HG03521 (cell line): Measurements from ENCODE around the gene CYP3A7.
"Not testable (repeated sequence)": the region's sequence is repeated elsewhere in the genome, so short reads cannot be mapped to it uniquely, and the experiment has no call there.

Source experiments
- ATAC-seq: cut with Tn5 transposase; IDR thresholded peaks from one replicate; pipeline ENCODE4 v1.9.1; 2021; ENCODE audit warnings: mild to moderate bottlenecking, moderate library complexity; ENCODE audit not compliant: unreplicated experiment

Gene CYP3A7

DNA sequence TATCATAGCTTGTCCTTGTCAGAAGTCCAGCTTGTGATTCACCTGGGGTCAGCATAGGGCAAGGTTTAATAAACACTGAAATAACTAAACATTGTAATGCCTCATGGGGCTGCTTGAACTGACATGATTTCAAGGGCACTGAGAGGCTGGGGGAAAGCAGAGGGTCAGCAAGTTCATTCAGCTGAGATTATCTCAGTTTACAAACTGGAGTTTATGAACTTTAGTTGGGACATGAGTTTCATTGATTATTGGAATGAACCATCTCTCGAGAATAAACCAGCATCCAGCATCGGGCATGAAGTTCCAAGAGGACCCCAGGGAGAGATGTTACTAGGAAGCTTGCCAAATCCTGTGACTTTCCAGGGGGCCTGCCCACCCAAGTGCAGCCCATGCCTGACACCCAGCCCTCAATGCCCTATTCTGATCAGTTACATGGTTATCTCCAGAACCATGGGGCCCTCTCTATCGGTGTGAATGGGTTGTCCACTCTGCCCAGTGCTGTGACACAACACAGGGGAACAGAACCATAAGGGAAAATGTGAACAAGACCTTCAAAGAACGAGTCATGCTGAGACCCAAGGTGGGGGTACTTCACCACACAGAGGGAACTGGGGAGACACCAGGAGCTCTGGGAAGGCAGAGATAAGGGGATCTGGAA is 7.9 kb upstream of the CYP3A7 start:
- no peak for ATAC-seq

DNA sequence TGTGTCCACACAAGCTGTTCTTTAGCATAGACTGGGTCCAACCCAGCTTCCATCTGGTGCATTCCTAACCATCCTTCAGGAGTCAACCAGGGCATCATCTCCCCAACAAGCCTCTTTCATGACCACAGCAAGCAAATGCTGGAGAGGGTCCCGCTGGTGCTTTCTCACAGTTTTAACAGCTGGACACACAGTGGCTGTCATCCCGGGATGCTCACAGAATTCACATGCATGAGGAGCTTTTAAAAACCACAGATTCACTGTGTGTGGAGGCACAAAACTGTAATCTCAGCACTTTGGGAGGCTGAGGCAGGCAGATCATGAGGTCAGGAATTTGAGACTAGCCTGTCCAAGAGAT is 6.4 kb upstream of the CYP3A7 start:
- no peak for ATAC-seq

DNA sequence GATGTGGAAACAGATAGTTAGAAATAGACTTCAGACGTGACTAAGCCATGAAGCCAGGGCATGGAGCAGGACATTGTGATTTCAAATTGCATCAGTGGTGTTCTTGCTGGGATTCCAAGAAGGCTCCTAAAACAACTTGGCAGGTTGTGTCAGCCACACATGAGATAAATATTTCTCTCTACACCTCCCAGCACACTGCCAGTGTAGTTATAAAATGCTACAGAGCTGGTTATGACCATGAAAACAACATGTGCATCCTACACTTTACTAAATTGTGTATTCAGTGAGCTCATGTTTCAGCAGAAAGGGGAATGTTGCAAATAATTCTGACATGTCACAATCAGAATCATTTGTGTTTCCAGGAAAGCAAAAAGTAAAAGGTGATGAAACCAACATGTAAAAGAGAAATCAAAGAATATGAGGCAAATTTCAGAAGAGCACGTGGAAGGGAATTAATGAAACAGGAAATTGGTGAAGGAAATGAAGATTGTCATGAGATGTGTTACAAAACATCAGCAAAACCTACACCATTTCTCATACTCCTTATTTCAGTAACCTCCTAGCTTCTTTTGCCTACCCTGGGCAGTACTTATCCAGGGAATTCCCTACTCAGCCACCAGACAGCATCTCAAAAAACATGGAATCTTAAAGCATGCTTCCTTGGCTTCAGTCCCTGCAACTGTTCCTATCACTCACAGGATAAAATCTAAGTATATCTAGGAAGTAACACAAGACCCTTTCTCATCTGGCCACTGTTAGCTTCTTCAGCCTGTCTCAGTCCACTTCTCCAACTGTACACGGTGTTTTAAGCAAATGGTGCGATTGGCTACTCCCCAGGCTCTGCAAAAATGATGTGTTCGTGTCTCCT is 5.8 kb upstream of the CYP3A7 start:
- no peak for ATAC-seq

DNA sequence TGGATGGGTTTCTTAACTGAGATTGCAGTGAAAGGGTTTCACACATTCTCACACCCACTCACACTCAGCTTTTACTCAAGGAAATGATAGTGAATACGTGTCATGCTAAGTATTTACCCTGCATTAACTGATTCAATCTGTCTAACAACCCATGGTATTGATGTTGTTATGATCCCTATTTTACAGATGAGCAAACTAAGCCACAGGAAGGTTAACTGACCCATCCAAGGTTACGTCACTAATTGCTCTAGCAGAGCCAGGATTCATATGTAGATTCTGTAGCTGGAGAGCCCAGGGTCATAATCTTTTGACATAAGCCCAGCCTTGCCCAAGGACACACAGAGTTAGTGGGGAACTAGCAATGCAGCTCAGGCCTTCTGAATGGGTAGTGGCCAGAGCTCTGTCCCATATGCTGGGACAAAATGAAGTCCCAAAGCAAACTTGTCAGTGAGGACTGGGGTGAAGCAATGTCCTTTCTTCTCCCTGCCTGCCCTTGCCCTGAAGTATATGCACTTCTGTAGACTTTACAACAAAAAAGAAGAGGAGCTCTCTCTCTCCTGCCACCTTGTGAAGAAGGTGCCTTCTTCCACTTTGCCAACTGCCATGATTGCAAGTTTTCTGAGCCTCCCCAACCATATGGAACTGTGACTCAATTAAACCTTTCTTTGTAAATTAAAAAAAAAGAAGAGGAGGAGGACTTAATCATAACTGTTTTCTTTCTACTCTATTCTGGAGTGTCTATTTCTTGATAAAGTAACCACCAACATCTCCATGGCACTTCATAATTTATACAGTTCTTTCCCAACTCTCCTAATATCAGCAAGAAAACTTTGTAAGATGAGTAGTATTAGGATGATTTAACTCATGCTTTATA is 4.9 kb upstream of the CYP3A7 start:
- ATAC-seq, result no peak

DNA sequence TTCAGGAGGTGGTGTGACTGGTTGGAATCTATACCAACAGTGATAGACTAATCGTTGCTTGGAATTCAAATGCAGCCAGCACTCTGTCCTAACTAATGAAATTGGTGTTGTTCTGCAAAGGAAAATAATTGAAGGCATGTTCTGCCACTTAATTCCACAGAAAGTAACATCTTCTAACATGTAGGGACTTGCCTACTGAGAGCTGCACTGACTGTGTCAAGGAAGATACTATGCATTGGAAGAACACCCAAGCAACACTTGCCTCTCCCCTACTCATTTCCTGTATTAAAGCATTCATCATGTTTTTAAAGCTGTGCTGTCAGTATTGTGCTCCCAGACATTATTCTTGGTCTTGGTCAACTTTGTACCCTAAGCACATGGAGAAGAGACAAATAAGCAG is 2.7 kb upstream of the CYP3A7 start:
- no peak for ATAC-seq

DNA sequence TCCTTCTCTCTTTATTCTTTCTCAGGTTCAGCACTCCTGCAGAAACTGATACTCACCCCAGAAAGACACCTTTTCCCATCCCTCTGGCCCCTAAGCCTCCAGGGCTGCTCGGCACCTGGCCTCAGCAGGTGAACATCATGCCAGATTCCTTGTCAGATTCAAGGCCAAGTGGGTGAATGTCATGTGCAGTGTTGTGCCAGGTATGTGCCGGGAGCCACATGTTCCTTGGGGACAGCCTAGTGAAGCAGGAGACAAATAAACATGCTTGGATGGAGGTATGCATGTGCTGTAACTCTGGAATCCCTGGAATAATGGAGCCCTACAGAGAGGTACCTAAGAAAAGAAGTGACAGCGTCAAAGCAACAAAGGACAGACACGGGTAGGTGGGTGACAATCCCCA is 1.7 kb upstream of the CYP3A7 start:
- ATAC-seq, result not testable (repeated sequence)

DNA sequence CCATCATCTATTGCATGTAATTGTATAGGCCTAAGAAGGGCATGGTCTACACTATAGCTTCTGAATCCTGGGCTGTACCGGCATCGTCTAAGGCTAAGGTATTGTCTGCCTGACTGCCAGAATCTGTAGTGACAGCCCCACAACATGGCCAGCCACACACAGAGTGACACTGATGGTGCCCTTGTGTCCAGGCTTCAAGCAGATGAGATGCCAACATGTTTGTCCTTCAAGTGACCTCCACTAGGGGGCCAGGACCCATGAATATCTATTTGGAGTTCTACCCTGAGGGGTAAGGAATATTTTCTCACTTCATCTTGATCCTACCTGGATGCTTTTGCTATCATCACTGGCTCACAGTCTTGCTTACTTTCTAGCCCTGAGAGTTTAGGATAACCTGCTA is 1.5 kb downstream of the CYP3A7 start:
- no peak for ATAC-seq

DNA sequence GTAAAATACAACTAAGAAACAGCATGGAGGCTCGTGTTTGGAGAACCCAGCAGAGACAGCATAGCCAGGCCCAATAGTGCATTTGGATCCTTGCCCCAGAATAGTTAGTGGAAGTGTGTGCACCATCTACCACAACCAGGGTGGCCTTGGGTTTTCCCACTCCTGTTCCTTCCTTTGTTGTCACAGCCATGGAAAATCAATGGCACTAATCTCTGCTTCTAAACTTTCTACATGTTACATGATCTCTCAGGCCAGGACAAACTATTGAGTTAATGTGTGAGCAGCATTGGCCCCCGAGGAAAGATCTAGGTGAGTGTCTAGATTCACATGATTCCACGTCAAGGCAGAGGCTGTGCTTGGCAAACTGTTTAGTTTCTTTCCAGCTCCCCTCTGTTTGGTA is 2.0 kb downstream of the CYP3A7 start:
- ATAC-seq, result no peak

DNA sequence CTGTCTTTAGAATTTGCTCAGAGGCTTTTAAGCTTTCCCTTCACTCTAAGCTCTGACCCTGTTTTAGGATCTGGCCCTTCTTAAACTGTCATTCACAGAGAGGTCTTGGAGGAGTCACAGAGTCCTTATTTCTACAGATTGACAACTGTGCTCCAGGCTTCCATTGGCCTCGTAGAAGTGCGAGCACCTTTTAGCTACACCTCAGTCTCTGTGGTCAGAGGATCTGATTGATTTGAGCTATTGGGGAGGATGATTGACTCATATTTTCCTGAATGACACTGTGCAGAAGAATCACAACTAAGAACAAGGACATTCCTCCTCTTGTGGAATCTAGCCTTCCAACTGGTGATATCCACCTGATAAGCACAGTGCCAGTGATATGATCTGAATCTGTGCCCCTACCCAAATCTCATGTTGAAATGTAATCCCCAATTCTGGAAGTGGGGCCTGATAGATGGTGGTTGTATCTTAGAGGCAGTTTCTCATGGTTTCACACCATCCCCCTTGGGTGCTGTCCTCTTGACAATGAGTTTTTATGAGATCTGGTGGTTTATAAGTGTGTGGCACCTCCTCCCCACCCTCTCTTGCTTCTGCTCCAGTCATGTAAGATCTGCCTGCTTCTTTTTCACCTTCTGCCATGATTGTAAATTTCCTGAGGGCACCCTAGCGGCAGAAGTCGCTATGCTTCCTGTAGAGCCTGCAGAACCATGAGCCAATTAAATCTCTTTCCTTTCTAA is 3.2 kb downstream of the CYP3A7 start:
- ATAC-seq, result no peak

DNA sequence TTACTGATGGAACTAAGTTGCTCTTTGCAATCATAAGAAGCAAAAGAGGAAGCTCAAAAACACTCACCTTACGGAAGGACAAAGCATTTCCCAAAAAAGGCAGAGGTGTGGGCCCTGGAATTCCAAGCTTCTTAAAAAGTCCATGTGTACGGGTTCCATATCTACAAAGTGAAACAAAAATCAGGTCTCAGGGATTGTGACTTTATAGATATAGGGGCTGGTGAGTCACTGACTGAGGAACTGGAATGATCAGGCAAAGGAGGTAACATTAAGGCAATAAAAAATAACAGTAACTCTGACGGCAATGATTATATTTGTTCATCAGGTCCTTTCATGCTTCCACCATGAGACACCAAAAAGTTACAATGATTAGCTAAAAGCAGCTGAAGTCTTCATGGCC is 4.0 kb downstream of the CYP3A7 start:
- ATAC-seq, result no peak

DNA sequence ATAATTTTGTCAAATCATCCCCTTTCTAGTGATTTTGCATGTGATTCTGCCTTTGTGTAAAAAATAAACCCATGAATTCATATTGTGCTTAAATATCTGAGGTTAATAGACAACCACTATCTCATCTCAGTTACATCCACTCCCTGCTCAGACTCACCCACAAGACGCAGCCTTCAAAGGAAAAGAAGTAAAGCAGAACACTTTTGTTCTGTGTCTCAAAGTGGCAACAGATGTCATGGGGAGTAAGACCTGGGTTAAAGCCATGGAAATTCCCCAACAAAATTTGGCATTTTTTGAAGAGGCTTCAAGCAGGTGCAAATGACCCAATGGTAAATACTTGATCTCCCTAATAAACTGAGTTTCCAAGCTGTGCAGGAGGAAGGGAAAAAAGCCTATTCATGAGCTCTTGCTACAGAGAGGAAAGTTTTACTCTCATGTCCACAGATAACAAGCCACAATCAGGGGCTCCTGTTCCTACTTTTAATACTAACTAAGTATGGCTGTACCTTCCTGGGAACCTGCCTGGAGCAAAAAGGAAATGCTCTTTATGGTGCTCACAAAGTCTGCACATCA is 4.7 kb downstream of the CYP3A7 start:
- ATAC-seq, result no peak

DNA sequence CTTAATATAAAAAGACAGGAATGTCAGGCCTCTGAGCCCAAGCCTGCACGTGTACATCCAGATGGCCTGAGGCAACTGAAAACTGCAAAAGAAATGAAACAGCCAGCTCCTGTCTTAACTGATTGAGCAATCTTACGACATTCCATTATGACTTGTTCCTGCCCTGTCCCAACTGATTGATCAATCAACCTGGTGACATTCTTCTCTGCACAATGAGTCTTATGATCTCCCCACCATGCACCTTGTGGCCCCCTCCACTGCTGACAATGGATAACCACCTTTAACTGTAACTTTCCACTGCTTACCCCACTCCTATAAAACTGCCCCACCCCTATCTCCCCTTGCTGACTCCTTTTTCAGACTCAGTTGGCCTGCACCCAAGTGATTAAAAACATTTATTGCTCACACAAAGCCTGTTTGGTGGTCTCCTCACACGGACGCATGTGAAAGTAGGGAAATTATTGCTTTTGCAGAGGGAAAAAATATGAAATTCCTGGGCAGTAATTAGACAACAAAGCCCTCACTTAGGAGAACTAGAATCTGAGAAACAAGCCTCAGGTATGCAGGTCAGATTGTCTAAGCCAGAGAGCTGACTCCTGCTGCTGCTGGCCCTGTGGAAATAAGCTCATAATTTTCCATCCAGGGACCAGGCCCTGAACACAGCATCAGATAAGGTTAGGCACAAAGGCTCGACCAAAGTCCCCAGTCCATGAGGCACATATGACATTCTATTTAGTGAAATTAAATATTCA is 5.3 kb downstream of the CYP3A7 start:
- ATAC-seq, result no peak

DNA sequence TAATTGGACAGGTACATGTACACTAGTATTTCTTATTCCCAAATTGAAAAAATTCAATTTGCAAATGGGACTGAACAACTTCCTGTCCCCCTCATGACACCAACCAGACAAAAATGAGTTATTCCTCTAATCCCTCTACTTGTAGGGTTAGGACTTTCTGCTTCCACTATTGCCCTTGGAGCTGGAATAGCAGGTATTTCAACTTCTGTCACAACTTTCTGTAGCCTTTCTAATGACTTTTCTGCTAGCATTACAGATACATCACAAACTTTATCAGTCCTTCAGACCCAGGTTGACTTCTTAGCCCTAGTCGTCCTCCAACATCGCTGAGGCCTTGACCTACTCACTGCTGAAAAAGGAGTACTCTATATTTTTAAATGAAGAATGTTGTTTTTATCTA is 6.4 kb downstream of the CYP3A7 start:
- ATAC-seq, result no peak

DNA sequence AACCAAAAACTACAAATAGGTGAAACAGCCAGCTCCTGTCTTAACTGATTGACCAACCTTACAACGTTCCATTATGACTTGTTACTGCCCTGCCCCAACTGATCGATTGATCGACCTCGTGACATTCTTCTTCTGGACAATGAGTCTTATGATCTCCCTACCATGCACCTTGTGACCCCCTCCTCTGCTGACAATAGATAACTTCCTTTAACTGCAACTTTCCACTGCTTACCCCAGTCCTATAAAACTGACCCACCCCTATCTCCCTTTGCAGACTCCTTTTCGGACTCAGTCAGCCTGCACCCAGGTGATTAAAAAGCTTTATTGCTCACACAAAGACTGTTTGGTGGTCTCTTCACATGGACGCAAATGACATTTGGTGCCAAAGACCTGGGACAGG is 11.8 kb downstream of the CYP3A7 start:
- ATAC-seq, result not testable (repeated sequence)

DNA sequence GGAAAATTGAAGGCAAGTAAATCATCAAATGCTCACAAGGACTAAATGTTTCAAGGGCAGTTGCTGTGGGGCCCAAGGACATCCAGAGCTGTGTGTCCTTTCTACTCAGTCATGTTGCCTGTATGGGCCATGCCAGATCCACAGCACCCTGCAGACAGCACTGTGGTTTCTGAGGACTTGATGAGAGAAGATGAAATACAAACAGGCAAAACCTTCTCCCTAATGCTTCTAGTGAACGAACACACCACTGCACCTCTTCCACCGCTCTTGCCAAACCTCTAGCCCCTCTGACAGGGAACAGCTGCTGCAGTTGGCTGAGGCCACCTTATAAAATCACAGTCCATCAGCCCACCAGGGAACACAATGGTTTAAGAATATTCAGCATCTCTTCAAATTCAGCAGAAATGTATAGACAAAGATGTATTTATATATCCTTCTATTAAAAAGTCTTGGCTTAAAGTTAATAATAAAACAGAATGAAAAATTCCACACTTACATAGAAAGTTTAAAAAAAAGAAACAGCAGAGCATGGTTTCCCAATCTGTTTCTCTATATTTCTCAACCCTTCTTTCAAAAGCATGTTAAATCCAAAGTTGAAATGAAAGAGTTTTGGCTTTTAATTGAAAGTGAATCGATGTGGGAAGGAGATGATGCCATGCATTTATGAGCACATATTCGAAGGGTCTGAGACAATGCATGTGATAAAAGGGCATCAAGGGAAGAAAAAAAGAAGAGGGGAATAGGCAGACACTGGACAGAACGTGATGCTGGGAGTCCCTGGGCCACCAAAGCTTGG is 14.0 kb downstream of the CYP3A7 start:
- ATAC-seq, result no peak

DNA sequence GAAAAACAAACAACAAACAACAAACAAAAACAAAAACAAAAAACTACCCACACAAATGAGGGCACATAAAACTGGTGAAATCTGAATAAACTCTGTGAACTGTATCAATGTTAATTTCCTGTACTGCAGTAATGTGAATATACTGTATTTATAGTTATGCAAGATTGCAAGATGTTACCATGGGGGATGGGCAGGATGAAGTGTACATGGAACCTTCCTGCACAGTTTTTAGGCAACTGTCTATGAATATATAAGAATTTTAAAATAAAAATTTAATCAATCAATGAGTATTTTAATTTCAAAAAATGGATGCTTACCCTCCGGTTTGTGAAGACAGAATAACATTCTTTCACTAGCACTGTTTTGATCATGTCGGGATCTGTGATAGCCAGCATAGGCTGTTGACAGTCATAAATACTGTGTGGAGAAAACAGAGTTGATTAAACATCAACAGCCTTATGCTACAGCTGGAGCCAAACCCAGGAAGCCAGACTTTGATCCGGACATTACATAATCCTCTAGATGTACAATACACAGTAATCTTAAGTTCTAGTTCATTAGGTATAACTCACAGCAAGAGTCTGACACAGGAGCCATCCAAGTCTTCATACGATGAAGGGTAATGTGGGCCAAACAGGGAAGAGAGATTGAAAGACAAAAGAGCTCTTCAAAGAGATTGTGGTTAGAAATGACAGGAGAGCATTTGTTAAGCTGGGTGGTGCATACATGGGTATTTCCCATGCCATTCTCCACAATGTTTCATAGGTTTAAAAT is 14.8 kb downstream of the CYP3A7 start:
- no peak for ATAC-seq

DNA sequence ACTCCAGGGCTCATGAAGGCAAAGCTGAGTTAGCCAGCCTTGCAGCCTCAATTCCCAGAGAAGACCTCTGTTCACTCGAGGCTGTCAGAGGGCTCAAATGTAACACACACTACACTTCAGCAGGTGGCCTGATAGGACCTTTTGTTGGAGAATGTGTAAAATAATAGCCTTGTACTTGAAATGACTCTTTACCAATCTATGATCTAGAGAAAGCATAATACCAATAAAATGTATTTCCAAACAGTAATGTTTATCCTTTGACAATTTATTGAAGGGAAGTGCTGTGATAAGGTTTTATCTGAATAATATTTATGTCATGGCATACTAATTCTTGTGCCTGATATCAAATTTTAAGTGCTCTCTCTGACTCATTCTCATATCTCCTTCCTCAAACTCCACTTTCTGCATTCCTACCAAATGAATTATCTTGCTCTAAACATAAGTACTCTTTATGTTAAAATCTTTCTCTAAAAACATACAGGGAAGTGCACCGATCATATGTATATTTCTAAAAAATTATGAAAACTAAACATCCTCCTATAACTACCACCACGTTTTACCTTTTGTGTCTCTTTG is 20.9 kb downstream of the CYP3A7 start:
- no peak for ATAC-seq
